GM12892 (cell line): ENCODE measurements around the gene ARIH2.

ENCODE experiments used
- POLR2A ChIP-seq: IDR thresholded peaks from 2 replicates; pipeline ENCODE4 v1.6.1; 2011; ENCODE audit warnings: low read depth, low read length, control low read depth
- POLR2AphosphoS5 ChIP-seq: IDR thresholded peaks from 2 replicates; pipeline ENCODE4 v1.6.1; 2011; ENCODE audit warnings: low read depth, low read length, control low read depth

DNA sequence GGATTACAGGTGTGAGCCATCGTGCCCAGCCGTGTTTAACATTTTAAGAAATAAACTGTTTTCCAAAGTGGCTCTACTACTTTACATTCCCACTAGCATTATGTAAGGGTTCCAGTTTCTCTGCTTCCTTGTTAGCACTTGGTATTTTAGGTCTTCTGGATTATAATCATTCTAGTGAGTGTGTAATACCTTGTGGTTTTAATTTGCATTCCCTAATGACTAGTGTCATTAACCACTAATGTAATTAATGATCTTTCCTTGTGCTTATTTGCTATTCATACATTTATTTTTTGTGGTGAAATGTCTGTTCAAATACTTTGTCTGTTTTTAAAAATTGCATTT, 30.7 kb downstream of the ARIH2 start:
- TF ChIP-seq POLR2AphosphoS5 (no peak), POLR2A (no peak)
